PFSK-1 (cell line): ENCODE measurements around the gene MGST1.

Source experiments
- POLR2AphosphoS5 ChIP-seq: IDR thresholded peaks from 2 replicates; pipeline ENCODE4 v1.6.1; 2012; ENCODE audit warnings: low read depth, mild to moderate bottlenecking, control low read depth, low read length, moderate library complexity
- REST ChIP-seq, 2 experiments: IDR thresholded peaks; 2 replicates each; pipeline versions ENCODE4 v1.6.1 to v1.8.0; 2011 to 2012; ENCODE audit warnings: low read depth in 2 of 2, low read length in 2 of 2, control low read depth in 1 of 2, inconsistent platforms in 1 of 2, mild to moderate bottlenecking in 1 of 2, moderate library complexity in 1 of 2; ENCODE audit not compliant: insufficient read depth in 1 of 2

- no peak for TF ChIP-seq POLR2AphosphoS5
- no peak for TF ChIP-seq REST (IDR thresholded peaks at IDR 0.05; ENCODE audit: insufficient read depth in 1 of 2, low read depth in 2 of 2, low read length in 2 of 2)
These were observed 15.1 kb downstream of the MGST1 start for GRCh38 chr12:16362550-16362949.
